ENCODE data around the gene CCDC85C.

The CCDC85C gene

DNA sequence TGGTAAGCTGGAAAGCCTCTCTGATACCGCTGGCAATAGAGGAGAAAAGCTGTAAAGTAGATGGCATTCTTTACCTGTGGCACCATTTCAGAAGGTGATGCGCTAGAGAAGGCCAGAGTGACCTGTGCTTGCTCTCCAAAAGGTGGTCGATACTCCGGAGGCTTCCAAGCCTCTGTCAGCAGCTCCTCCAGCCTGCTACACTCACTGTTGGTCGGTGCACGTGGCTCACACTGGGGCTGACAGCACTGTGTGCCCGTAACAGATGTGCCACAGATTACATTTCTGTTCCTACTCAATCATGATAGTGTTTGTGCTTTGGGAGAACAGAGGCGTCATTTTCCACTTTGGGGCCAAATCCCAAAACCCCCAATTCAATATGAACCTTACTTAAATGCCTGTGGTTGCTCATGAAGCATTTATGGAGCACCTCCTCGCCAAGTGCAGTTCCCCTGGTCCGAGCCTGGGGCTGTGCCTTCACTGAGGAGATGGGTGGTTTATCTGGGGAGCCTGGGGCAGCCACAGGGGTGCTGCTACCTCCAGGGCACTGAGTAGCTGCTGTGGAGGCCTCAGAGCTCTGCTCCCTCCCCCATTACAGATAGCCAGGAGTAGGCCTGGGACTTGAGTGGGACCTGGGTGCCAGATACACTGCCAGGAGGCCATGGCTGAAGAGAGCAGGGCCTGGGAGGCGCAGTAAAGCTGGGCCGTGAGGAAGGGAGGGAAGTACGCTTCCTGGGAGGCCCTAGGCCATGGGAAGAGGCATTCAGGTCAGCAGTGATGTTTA, 96.0 kb downstream of the CCDC85C start:
- DNase-seq: no peak

DNA sequence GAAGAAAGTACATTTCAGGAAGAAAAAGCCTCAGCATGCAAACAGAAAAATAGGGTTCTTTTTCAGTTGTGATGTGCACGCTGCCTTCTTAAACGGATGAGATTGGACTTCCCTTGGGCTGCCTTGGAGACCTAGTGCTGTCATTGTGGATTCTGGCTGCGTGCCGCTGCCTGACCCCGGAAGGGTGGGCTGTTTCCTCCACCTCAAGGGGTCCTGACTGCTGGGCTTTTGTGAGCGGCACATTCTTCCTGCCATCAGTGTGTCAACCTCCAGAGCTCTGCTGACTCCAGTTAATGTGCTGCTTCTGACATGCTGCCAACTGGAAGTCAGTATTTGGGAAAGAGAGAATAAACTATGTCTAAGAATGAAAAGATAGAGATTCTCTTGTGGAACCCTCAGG, 97.7 kb downstream of the CCDC85C start:
- no peak for DNase-seq

DNA sequence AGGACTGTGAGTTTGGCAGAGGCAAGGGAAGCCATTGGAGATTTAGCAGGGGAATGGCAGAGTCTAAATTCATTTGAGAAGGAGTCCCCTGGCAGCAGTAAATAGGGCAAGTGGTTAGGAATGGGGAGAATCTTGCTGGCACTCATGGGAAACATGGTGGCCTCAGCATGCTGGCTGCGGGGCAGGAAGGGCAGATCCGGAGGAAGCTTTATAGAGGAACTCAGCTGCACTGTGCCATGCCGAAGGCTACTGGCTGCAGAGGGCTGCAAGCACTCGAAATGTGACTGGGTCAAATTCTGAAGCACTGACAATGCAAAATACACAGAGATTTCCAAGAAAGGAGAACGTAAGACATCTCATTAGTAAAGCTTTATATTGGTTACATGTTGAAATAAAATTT, 98.9 kb downstream of the CCDC85C start:
- no peak for DNase-seq

DNA sequence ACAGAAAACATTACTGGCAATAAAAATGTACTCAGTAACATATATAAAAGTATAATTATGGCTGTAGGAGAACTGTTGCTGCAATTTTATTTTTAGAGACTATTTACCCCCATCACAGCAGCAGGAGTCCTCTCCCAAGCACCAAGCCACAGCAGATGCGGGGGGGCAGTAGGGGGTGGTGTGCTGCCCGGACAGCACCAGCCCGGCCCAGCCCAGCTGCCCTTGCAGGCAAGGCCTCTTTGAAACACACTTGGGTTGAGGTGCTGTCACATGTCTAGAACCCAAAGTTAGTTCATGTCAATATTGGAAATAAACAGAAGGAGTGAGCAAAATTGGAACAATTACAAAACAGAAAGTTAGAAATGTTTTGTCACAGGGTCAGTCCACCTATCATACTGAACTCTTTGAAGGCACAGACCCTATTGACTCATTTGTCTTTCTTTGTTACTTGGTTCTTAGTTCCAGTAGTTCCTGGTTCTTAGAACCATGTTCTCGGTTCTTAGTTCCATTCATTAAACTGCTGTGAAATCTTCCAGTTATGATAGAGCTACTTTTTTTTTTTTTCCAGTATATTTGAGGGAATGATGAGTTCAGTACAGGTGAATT, 100.1 kb downstream of the CCDC85C start:
- DNase-seq: no peak

DNA sequence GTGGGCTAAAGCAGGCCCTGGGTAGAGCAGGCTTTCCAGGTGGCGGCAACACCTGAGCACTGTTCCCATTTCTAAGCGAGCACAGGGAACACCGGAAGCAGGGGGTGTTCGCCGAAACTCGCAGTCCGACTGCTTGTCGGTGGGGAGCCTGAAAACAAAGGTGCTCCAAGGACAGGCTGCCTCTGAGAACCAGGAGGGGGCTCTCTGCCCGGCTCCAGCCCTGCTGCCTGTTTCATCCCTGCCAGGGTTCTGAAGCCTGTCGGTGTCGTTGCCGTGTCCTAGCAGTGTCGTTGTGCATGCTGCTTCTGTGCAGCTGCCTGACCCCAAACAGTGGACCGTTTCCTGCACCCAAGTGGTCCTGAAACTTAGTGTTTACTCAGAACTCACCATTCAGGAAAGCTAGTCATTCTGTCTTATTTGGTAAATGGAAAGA, 101.0 kb downstream of the CCDC85C start:
- no peak for DNase-seq

DNA sequence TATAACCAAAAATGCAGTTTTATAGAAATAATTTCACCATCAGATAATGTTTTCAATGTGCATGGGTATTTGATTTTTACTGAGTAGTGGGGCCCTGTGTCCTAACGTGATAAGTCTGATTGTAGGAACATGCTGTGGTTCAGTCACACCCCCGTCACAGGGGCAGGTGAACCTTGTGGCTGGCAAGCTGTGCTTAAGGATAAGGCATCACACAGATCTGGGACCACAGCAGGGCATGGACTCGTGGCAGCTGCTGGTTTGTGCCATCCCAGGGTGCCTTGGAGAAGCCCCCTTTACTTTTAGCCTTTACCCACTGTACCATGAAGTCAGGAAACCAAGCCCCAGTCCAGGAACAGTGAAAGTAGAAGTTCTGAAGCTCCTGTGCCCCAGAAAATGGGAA, 106.1 kb downstream of the CCDC85C start:
- no peak for DNase-seq

DNA sequence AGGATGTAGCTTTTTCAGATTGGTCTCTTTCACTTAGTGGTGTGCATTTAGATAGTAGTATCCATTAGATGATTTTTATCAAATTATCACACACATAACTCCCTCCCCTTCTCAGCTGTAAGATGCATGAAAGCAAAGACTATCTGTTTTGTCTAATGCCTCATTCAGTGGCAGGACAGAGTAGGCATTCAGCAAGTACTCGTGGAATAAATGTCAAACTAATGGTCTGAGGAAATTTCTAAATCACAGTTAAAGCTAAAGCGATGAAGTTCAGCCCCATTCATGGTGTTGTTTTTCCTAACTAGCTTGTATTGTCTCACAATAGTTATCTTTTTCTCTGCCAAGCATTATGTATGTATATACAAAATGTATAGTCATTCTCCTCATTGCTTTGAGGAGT, 106.7 kb downstream of the CCDC85C start:
- DNase-seq: no peak

DNA sequence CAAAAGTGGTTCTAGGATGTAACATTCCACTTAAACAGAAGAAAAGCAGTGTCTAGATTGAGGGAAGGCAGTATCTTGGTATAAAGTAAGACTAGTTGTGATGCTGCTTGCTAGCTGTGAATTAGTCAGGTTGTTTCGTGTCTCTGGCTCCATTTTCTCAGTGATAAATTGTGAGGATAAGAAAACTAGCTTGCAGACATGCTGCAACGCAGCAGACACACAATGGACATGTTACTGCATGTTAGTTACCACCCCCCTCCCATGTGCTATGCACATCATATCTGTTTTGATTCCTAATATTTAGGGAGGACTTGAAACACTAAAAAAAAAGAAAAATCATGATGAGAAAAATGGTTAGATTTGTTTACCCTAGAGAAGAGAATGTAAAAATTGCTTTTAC, 119.9 kb downstream of the CCDC85C start:
- DNase-seq: no peak

DNA sequence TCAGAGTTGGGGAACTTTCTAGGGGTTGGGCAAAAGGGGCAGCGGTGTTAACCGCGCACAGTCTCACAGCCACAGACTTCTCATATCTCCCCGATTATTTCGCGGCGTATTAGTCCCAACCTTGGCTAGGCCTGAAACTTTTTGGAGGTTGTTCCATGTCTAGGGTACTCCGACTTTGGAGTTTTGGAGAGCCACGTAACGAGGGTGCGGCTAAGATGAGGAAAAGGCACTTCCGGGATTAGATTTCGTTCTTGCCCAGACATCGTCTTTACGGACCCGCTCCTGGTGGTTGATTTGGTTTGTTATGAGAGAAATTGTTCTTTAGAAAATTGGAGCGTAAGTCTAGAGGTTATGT, 122.3 kb downstream of the CCDC85C start:
- DNase-seq: no peak

DNA sequence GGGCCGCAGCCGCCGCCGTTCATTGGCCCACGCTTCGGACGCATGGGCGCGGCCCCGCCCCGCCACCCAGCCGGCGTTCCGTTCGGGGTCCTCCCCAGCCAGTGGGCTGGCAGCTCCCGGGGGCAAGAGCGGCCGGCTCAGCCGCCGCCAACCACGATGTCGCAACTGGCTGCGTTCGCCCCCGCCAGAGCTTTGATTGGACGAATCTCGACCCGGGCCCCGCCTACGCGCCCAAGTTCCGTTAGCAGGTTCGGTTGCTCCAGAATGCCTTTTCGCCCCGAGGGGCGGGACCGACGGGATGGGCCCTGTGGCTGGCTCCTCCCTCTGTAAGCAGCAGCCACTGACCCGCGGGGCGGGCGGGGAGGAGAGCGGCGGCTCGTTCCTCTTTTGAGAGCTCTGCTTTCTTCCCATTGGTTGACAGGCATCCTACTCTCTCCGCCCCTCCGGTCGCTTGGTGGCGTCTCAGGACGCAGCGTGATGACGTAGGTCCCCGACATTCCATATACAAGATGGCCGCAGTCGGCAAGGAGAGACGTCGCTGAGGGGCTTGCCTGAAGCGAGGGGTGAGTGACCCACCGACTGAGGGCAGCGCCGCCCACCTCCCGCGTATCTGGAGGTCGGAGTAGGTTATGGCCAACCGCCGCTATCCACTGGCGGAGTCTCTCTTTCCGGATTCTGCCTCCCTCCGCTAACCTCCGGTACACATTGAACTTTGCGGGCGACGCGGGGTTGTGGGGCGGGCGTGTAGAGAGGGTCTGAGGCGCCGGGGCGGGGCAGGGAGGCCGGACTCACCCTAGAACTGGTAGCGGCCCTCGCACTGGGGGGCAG, 122.9 kb downstream of the CCDC85C start, which contains the start of gene CCNK:
TSS of gene CCNK (plus strand) at position 493 of the 828 bp plus-strand sequence. CDS start 11,269 bp downstream, outside the sequence.
- peak; percentile 100 for DNase-seq

DNA sequence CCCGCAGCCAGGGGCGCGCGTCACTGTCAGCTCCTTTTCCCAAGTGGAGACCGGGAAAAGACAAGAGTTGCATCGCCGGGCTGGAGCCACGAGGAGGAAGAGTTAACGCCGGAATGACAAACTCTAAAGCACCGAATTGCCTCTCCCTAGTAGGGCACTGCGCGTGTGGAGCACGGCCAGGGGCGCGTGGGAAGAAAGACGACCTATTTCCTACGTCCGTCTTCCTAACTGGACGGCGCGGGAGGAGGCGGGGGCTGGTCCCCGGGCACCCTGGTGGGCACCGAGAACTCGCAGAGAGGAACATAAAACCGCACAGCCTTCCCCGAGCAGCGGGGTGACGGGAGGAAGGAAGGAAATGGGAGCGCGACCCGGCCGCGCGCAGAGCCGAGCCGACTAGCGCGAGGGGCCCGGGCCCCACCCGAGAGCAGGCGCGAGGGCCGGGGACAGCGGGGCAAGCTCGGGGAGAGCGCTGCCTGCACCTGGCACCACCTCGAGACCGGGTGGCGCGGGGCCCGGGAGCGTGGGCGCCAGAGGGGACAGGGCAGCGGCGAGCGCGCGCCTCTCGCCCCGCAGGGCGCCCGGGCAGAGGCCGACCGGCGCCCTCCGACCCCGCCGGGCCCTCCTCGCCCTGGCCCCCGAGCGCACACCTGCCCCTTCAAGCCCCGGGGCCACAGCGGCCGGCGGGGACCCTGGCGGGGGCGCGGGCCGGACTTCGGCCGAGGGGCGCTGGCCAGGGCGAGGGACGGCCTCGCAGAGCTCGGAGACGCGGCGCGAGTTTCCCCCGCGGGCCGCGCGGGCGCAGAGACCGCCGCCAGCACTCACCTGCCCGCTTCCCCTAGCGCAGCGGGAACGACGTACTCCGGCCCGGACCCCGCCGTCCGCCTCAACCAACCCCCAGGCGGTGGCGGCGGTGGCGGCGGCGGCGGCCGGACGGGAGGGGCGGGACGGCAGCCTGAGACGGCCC, 123.8 kb downstream of the CCDC85C start, which contains the start of gene SETD3:
TSS of gene SETD3 (minus strand) at position 954 of the 964 bp plus-strand sequence. CDS start 15,054 bp downstream, outside the sequence.
- DNase-seq: peak; percentile 15

DNA sequence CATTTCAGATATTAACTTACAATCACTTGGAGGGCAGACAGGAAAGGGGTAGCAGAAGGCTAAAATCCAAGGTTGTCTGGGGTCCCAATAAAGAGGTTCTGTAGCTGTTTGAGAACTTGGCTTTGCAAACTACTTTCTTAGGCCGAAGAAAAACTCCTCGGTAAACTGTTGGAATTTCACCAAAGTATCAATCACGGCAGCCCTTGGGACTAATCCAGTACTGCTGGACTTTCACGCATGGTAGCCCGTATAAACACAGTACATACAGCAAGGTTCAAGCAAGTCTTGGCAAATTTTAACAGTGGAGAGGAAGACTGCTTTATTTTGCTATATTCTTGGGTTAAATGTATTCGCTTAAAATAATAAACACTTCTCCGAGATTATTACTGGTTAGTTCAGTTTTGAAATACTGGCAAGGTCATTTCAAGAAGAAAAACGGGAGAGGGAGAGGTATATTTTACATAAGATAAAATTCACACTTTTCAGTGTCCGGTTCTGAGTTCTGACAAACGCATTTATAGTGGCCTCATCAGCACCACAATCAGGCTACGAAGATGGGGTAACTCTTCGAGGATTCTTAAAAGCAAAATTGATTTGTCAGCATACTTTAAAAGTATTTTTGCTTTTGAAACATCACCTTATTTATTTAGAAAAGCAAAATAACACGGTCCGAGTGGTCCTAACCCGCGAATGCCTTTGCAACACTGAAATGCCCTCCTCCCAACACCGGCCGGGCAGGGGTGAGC, 124.7 kb downstream of the CCDC85C start:
- DNase-seq: no peak

DNA sequence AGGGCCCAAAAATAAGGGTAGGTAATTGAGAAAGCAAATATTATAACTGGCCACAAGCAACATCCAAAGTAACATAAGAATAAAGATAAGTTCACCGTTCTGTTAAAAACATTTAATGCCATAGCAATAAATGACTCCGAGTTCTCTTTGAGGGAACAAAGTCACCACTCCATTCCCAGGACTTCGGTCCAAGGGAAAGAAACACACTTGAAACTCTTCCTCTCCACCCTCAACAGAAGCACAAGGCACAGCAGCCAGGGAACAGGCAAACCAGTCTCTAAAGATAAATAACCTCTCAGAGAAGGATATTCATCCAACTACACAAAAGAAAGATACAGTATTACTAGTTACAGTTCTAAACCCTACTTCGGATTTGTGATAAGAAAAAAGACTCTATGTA, 125.9 kb downstream of the CCDC85C start:
- DNase-seq: no peak

DNA sequence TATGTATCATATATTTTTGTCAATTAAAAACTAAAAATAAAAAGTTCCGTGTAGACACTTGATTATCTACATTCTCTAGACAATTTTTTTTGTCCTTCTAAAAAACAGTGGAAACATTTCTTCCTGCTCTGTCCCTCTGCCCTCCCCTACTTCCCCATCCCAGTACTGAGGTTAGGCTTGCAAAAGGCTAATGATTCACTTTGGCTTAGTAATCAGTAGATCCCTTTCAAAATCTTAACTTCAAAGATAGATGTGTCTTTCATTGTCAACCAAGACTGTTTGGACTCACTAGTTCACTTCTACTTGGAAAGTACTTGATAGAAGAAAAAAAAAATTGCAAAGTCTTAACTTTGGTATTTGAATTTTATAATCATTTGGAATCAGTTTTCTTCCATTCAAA, 127.1 kb downstream of the CCDC85C start:
- no peak for DNase-seq

DNA sequence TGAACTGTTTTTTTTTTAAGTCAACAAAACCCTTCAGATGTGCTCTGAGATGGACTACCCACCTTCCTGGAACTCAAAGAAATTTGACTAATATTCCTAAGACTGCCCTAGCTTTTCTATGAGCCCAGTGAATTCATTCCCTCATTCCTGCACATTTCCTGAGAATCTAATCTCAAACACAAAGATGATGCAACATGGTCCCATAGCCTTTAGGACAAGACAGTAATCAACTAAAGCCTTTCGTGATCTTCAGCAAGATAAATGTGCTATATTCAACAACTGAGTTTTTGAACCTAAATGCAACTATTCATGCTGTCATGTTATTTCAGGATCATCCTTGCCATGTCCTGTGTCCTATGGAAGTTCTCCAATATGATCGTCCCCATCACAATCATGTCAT, 128.3 kb downstream of the CCDC85C start:
- DNase-seq: no peak

DNA sequence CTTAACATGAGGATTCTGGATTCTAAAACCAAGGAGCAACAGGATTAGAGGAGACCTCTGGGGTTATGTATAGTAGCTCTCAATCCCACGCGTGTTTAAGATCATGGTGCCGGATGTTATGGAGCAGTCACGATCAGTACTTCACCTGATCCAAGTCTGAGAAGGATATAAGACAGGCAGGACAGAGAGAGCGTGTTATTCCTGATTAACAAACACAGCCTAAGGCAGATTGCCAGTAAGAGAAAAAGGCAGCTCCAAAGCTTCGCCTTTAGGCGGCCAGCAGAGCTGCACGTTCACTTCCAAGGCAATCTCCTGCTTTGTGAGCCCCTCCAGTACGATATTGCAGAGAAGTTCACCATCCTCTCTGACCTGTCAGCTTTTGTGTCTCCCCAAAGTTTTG, 128.8 kb downstream of the CCDC85C start:
- DNase-seq: no peak

DNA sequence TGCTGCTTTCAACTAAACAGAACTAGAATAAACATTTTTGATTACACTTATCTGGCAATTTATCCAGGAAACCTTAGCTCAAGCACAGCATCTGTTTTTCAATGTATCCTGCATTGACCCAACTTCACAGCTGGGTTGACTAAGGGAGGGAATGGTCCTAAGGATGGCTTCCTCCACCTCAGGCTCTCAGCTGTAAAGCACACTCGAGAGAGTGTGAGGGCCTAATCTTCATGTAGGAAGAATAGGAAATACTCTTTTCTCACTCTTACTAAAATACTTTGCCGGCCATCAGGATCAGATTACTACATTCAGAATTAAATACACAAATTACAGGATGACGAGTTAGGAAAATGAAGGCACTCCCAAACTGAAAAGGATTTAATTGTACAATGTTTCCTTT, 130.5 kb downstream of the CCDC85C start:
- no peak for DNase-seq

DNA sequence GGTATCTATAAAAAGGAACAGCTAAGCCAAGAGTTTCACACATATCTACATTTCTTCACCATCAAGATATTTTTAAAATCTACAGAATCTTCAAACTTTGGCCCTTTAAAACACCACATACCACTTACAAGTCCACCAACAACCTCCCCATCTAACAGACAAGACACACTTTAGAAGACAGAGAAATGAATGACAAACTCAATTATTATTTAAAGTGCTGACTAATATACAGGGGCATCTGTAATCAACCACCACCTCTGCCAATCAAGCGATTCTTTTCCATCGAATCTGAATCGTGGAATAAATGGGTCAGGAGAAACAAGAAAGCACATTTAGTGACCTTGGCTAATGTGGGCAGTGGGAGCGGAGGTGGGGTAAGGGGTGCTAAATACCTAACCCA, 131.1 kb downstream of the CCDC85C start:
- no peak for DNase-seq

DNA sequence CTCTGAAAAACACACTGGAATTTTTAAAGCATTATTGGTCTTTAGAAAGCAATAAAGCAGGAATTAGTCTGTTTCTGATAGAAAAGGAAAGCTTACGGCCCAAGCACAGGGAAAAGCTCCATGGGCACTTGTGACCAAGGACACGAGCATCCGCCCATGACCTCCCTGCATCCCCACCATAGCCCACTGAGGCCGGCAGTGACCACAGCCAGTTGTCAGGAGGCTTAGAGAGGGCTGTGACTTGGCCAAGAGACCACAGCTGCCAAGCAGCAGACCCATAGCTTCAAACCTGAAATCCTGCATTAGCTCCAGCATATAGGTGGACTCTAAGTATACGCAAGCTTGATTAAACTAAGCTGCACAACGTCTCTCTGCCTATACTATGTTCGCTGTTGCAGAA, 132.3 kb downstream of the CCDC85C start:
- no peak for DNase-seq

DNA sequence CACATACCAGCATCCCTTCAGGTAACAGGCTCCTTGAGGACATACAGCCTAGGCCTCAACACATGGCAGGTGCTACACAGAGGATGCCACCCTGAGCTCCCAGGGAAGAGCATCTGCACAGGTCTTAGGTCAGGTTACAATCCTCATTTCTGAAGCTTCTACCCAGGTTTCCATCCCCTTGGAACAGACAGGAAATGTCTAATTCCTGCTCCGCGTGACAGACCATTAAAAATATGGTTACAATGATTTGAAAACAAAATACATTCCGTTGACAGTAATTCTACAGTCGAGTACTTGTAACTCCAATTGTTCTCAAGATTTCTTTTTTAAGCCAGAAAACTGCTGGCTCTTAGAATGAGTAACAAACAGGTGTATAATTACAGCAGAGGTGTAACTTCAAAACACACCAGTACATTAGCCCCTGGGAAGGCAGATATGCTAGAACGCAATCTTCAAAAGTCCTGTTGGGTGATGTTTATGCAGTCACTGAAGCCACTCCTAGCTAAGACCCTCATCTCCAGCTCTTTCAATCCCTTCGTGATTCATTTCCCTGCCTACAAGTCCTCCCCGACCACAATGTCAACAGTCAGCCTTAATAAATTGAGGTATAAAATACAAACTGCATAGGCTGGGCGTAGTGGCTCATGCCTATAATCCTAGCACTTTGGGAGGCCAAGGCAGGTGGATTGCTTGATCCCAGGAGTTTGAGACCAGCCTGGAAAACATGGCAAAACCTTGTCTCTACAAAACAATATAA, 135.0 kb downstream of the CCDC85C start:
- DNase-seq: no peak

DNA sequence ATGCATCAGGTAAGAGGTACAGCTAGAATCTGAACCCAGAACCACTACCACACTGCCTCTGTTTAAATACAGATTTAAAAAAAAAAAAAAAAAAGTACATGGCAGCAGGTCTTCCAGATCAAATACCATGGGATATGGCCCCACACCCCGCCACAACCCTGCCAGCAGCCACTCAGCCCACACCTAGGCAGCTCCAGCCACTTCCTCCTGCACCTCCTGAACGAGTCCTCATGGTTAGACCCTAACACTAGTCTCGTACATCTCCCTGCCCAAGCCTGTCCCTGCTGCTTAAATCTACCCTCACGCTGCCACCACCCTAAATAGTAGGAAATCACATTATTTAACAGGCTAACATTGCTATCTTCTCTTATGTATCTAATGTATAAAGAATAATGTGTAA, 135.9 kb downstream of the CCDC85C start:
- DNase-seq: no peak

Measured in activated CD4-positive, alpha-beta T cell treated with anti-CD3 and anti-CD28 coated beads for 1 hour (primary cell).